GM21367 (cell line): ENCODE results near the gene RND3.

Experiments
- ATAC-seq: cut with Tn5 transposase; IDR thresholded peaks from one replicate; pipeline ENCODE4 v1.9.1; 2021; ENCODE audit not compliant: unreplicated experiment

The RND3 gene

GRCh38 chr2:150487537-150488429 is at the start of gene RND3:
RND3 (minus strand) TSS chr2:150487667; CDS start chr2:150487417, 250 bp downstream.
- peak; percentile 85 for ATAC-seq

GRCh38 chr2:150535176-150535575 is 47.7 kb upstream of the RND3 start:
- no peak for ATAC-seq

- no peak for ATAC-seq
Measured at GRCh38 chr2:150532879-150533278, 45.4 kb upstream of the RND3 start.

- no peak for ATAC-seq
Measured at GRCh38 chr2:150532020-150532419, 44.6 kb upstream of the RND3 start.

GRCh38 chr2:150531591-150531990 is 44.1 kb upstream of the RND3 start:
- ATAC-seq: no peak

GRCh38 chr2:150530168-150530567 is 42.7 kb upstream of the RND3 start:
- no peak for ATAC-seq

- ATAC-seq: no peak
Measured at GRCh38 chr2:150528861-150529801, 41.7 kb upstream of the RND3 start.

GRCh38 chr2:150526827-150527226 is 39.4 kb upstream of the RND3 start:
- no peak for ATAC-seq

- no peak for ATAC-seq
Measured at GRCh38 chr2:150526006-150526405, 38.5 kb upstream of the RND3 start.

GRCh38 chr2:150522269-150522668 is 34.8 kb upstream of the RND3 start:
- no peak for ATAC-seq

- ATAC-seq: no peak
Measured at GRCh38 chr2:150520887-150521664, 33.6 kb upstream of the RND3 start.

- no peak for ATAC-seq
Measured at GRCh38 chr2:150520033-150520432, 32.6 kb upstream of the RND3 start.

- ATAC-seq: no peak
Measured at GRCh38 chr2:150517951-150518680, 30.6 kb upstream of the RND3 start.

GRCh38 chr2:150513647-150514046 is 26.2 kb upstream of the RND3 start:
- no peak for ATAC-seq

- no peak for ATAC-seq
Measured at GRCh38 chr2:150508497-150509137, 21.1 kb upstream of the RND3 start.

GRCh38 chr2:150507071-150507470 is 19.6 kb upstream of the RND3 start:
- ATAC-seq: no peak

- no peak for ATAC-seq
Measured at GRCh38 chr2:150505178-150505577, 17.7 kb upstream of the RND3 start.

- no peak for ATAC-seq
Measured at GRCh38 chr2:150495993-150496627, 8.6 kb upstream of the RND3 start.

GRCh38 chr2:150495001-150495400 is 7.5 kb upstream of the RND3 start:
- no peak for ATAC-seq
